Activated naive CD8-positive, alpha-beta T cell treated with anti-CD3 and anti-CD28 coated beads, Interleukin-2, amount 50 U/mL, for 16 hours (primary cell): Measurements from ENCODE around the gene FAM177B.

Experiments
- DNase-seq: peaks from one replicate; pipeline ENCODE4 v3.0.0-alpha.2; 2020; ENCODE audit warnings: low read depth, low spot score

The FAM177B gene

GRCh38 chr1:222786121-222786520, 49.1 kb downstream of the FAM177B start:
- no peak for DNase-seq

DNA sequence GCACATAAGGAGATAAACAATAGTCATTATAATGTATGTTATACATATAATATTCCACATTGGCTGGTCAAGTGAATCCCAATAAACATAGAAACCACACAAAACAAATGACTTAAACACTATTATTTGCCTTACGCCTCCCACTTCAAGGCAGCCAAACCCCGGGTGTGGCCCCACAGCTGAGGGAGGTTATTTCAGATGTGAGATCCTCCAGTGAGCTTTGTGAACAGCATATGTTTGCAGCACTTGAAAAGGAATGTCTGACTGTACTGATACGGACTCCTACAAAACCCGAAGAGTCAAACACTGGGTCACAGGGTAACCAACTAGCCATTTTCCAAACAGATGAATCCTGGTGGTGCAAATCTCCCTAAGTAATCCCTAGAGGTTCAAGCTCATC, 50.7 kb downstream of the FAM177B start:
- DNase-seq: no peak

- DNase-seq: no peak
Observed at GRCh38 chr1:222788402-222789156, 51.6 kb downstream of the FAM177B start.

- DNase-seq: no peak
Observed at GRCh38 chr1:222790115-222790514, 53.1 kb downstream of the FAM177B start.

GRCh38 chr1:222790520-222790919, 53.5 kb downstream of the FAM177B start:
- no peak for DNase-seq

- no peak for DNase-seq
Observed at GRCh38 chr1:222791006-222791710, 54.2 kb downstream of the FAM177B start.

GRCh38 chr1:222792744-222793143, 55.7 kb downstream of the FAM177B start:
- DNase-seq: no peak

GRCh38 chr1:222794656-222795474, 57.9 kb downstream of the FAM177B start:
- DNase-seq: no peak

DNA sequence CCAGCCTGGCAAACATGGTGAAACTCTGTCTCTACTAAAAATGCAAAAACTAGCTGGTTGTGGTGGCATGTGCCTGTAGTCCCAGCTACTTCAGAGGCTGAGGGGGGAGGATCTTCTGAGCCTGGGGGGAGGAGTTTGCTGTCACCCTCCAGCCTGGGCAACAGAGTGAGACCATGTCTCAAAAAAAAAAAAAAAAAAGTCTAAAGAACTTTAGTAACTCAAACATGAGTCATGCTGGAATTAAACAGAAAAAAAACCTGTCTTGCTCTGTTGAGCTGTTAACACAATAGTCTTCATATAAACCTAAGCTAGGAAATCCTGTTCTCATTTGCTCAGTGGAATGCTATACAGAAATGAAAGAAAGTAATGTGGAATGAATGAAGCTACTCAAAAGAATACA, 61.1 kb downstream of the FAM177B start:
- DNase-seq: no peak

DNA sequence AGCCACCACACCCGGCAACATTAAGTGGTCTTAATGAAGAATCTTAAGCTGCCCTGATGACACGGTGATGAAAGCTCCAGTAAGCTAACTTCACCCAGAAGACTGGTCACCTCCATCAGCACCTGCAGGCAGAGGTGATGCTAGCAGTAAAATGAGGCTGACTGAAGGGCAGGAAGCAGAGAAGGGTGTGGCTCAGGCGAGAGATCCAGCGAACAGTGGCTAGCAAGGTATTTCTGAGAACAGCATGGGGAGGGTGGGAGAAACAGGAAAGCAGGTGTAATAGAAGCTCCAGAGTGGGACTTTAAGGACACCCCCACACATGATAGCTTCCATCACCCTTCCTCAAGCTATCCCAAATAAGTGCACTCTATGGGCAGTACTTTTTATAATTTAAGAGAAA, 62.0 kb downstream of the FAM177B start:
- no peak for DNase-seq
